HG02852 (cell line): ENCODE results near the gene SEC23B.
"Not testable (repeated sequence)": the region's sequence is repeated elsewhere in the genome, so short reads cannot be mapped to it uniquely, and the experiment has no call there.

Experiments used
- ATAC-seq: cut with Tn5 transposase; IDR thresholded peaks from one replicate; pipeline ENCODE4 v1.9.1; 2021; ENCODE audit warnings: mild to moderate bottlenecking, moderate library complexity; ENCODE audit not compliant: unreplicated experiment

The SEC23B gene

DNA sequence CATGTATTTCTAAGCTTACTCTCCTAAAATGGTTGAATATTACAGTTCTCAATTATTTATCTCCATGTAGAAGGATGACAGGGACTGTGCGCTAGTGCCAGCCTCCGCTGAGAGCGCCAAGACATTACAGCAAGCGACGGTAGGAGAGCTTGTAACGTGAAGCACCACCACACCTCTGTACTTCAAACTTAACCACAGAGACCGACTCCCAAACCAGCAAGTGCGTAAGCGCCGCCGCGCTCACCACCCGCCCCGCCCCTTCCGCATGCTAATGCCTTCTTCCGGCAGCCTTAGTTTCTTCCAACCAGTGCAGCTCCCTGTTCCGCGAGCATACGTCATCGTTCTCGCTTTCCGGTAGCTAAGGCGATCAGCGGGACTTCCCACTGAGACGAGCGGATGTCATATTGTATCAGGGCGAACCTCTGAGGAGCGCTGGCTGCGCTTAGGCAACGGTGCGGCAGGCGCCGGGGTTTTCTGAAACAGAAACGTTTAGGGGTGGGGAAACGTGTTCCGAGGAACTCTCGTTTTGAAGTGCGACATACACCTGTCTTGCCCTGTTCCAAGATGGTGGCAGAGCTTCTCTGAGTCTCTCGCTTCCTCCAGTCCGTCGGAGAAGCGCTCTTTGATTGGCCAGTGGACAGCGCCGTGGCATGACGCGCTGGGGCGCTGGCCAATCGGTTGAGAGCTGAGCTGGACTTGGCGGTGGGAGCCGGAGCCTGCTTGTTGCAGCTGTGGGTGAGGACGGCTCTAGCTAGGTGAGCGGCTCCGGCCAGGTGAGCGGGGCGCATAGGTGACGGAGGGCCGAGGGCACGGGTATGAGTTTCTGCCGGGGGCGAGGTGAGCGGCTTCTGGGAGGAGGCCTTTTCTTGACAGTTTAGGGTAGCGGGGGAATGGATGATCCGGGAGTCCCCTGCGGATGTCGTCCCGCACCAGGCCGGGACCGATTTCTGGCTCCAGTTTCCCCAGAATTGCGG lies at the start of gene SEC23B:
Gene SEC23B, plus strand, starts transcription at position 723 of the 974 bp plus-strand sequence. CDS start 2,896 bp downstream, outside the sequence.
- ATAC-seq: peak; percentile 96

DNA sequence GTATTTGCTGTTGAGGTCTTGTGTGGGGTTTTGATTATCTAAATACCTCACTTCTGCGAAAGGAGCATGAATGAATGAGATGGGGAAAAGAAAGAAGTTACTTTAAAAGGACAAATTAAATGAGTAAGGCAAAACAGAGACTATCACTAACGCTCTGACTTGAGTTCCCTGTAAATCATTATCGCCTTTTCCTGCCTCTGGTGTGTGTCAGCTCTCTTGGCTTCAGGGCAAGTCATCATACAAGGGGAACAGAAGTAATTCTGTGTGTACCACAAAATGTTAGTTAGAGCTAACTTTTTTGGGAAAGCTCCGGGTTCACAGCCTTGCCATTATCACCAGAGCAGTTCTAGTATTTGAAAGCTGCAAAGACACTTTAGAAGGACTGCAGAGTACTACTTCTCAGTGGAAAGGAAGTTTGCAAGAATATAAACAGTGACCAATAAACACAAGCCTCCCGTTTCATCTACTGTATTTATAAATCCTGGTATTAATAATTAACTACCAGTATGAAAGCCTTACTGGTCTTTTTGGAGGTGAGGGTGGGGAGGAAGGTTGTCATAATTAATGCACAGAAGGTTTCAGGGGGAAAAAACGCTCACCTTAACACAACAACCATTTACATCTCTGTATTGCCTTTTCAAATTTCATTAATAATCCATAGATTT lies 42.1 kb upstream of the SEC23B start:
- no peak for ATAC-seq

DNA sequence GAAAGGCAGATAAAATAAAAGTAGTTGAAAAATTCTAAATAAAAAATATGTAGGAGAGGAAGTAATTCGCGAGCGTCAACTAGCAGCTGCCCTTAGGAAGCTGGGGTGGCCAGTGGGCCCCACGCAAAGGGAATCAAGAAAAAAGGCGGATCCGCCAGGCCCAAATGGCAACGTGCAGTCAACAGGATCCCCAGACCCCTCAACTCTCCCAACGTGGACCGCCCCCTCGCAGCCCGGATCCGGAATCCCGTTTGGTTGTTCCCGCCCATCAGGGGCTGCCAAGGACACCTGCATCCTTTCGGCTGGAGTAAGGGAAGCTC lies 41.2 kb upstream of the SEC23B start:
- peak; percentile 43 for ATAC-seq

DNA sequence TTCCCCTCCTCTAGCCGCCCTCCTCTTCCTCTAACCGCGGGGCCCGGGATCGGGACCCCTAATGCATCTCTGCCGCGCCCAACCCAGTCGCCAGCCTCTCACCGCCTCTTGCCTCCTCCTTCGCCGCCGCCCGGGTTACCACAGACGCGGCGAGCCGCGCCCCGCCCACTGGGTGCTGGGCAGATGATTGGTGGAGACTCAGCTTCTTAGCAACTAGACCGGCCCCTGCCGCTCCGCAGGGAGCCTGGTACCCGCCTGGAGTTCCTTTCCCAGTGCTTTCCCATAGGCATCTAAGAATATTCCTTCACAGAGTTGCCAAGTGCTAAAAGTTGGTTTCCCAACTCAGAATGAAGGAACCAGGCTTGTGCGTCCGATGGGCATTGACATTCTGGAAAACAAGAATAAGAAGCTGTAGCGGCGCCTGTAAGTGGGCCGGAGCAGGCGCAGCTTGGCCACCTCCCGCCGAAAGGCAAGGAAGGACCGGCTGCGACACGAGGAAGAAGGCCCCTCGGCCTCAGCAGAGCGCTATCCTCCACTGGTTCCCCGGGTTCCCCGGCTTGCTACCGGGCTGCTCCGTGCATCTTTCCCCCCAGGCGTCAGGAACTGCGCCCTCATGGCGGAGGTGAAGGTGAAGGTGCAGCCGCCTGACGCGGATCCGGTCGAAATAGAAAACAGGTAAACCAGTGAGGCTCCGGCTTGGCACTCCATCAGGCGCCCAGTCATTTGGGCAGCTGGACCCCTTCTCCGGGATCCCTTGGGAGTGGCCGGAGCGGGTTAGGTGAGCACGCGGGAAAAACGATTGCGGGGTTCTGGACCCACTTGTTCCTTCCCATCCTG lies 40.6 kb upstream of the SEC23B start, which contains the start of the genes DZANK1 and POLR3F:
Gene DZANK1, minus strand, starts transcription at position 137 of the 837 bp plus-strand sequence. CDS start 1,672 bp downstream, outside the sequence.
Gene POLR3F, plus strand, starts transcription at position 497 of the 837 bp plus-strand sequence. Its CDS starts 117 bp downstream, at position 614.
- peak; percentile 99 for ATAC-seq

DNA sequence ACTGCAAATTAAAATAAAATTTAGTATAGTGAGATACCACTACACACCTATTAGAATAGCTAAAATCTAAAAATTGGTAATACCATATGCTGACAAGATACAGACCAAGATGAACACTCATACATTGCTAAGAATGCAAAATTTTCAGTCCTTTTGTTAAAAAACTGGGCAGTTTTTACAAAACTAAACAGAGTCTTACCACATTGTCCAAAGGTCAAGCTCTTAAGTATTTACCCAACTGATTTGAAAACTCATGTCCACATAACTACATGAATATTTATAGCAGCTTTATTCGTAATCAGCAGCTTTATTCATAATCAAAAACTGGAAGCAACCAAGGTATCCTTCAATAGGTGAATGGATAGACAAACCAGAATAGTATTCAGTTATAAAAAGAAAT lies 30.5 kb upstream of the SEC23B start:
- no peak for ATAC-seq

DNA sequence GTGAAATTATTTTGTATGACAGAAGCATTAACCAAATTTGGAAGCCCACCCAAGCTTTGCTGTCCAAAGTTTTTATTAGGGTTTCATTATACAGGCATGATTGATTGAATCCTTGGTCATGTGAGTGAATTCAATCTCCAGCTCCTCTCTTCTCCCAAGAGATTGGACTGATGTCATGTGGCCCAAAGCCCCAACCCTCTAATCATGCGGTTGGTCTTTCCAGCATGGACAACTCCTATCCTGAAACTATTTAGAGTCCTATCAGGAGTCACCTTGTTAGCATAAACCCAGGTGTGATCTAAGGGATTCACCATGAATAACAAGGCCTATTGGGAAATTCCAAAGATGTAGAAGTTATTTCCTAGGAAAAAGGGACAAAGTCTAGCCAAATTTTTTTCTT lies 29.9 kb upstream of the SEC23B start:
- no peak for ATAC-seq

DNA sequence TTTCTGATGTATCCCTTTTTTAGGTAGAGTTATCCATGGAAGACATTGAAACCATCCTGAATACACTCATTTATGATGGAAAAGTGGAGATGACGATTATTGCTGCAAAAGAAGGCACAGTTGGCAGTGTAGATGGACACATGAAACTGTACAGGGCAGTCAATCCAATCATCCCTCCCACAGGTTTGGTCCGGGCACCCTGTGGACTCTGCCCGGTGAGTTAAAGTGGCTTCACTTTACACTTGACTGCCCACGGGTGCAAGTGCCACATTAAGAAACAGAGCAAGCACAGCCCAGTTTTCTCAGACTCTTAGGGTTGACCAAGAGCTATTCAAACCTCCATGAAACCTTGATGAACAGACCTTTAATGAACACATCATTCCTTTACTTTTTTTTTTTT lies 26.1 kb upstream of the SEC23B start:
- ATAC-seq: no peak

DNA sequence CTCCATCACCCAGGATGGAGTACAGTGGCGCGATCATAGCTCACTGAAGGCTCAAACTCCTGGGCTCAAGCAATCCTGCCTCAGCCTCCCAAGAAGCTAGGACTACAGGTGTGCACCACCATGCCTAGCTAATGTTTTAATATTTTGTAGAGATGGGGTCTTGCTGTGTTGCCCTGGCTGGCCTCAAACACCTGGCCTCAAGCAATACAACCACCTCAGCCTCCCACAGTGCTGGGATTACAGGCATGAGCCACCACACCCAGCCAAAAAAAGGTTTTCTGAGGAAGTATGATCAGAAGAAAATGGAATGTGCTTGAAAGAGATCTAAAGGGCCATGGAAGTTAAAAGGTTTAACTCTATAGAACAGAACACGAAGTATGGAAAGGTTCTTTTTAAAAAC lies 19.4 kb upstream of the SEC23B start:
- ATAC-seq: no peak

DNA sequence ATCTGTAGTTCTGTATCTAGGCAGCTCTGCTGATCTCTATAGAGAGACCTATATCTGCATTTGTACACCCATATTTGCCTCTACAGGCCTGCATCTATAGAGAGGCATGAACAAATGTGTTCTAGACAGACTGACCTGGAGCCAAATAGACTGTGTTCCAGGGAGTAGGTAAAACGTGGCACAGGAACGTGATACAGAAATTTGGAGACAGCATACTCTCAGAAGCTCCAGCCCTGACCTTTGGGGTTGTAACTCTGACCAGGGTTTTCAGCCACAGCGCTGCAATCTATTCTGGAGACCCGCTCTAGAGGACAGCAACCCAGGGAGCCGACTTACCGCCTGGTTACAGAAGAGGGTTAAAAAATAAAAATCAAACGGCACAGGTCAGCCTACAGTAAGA lies 11.7 kb upstream of the SEC23B start:
- no peak for ATAC-seq

DNA sequence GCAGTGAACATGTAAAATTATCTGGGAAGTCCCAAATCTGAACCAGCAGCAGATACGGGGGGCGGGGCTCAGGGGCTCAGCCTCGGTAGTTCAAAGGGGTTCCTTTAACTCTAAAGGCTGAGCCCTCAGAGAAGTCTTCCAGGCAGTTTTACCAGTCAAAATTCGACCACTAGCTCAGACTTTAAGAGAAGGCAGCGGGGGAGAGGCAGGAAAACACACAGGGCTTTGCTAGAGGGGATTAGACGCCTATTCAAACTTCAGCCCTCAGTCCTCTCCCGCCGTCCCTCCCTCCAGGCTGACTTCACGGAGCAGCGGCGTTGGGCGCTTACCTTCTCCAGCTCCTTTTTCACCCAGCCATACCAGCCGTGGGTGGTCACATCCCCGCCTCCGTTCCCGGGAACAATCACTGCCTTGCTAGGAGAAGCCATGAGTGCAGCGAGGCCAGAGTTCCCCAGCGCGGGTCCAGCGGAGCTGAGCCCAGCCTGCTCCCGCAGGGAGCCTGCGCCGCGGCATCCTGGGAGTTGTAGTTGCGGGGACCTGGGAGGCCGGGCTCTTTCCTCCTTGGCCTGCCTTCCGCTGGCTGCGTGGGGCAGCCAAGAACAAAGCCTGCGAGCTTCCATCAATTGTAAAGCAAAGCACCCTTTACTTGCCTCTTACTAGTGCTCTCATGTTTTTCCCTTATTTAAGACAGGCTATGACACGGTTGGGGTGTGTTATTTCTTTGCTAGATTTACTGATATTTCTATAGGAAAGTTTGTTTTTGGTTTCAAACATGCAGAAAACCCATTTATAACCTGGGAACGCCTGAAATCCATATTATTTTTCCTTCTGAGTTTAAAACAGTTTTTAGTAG lies 10.8 kb upstream of the SEC23B start, which contains the start of gene RBBP9:
Gene RBBP9, minus strand, starts transcription at position 486 of the 853 bp plus-strand sequence. Its CDS starts 58 bp downstream, at position 428.
- ATAC-seq: peak; percentile 99

DNA sequence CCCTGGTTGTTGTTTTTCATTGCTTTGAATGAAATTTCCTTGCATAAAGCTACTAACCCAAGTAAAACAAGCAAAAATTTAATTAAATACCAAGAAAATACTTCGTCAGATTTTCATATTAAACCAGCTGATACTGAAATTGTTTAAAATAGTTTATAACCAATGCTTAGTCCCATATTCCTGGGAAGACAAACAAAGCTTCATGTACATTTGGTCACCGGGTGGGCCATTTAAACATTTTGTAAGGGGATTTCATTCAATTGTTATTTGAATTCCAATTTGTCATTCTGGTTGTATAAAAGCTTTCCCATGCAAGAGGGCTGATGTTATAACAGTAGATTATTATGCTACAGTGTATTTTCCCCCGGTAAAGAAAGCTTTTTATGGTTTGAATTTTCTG lies 10.1 kb upstream of the SEC23B start:
- no peak for ATAC-seq

DNA sequence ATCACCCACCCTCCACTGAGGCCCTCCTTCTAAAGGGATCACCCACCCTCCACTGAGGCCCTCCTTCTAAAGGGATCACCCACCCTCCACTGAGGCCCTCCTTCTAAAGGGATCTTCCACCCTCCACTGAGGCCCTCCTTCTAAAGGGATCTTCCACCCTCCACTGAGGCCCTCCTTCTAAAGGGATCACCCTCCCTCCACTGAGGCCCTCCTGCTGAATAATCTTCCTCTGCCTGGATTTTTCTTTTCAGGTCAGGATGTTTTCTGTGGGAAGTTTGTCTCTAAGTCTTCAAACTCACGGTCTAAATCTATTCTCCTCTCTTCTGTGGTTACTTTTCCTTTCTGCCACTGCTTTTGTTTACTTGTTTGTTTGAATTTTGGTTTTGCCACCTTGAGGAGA lies 6.1 kb upstream of the SEC23B start:
- ATAC-seq: not testable (repeated sequence)

DNA sequence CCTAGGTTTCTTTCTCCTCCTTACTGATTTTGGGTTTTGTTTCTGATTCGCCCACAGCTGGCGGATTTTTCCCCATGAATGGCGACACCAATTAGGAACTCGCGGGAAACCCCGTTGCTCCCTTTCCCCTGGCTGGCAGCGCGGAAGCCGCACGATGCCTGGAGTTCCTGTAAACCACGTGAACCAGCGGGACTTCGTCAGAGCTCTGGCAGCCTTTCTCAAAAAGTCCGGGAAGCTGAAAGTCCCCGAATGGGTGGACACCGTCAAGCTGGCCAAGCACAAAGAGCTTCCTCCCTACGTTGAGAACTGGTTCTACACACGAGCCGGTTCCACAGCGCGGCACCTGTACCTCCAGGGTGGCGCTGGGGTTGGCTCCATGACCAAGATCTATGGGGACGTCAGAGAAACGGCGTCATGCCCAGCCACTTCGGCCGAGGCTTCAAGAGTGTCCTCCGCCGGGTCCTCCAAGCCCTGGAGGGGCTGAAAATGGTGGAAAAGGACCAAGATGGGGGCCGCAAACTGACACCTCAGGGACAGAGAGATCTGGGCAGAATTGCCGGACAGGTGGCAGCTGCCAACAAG lies 3.2 kb upstream of the SEC23B start:
- ATAC-seq: no peak

DNA sequence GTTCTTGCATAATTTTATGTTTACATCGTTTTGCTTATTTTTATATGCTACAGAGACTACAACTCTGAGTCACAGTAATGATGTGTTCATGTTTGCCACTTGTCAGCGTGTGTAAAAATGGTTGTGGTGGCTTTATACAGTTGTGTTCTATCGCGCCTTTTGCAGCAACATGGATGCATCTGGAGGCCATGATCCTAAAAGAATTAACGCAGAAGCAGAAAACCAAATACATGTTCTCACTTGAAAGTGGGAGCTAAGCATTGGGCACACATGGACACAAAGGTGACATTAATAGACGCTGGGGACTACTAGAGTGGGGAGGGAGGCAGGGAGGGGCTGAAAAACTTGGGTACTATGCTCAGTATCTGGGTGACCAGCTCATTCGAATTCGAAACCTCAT lies 996 bp upstream of the SEC23B start:
- no peak for ATAC-seq

DNA sequence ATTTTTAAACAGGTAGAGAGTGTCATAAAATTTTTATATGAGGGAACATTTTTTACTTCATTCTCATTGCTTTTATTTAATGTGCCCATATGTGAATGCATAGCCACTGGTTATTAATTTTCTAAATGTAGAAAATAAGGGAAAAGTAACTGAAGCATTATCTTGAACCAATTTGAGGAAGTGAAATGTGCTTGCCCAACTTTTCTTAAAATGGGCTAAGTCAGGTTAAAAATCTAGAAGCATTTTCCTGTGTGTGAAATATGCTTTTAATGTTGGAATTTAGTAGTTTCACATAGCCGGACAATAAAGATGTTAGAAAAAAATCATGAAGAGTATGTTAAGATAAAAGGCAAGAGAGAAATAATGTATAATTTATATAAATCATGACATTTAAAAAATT lies 3.8 kb downstream of the SEC23B start:
- no peak for ATAC-seq

DNA sequence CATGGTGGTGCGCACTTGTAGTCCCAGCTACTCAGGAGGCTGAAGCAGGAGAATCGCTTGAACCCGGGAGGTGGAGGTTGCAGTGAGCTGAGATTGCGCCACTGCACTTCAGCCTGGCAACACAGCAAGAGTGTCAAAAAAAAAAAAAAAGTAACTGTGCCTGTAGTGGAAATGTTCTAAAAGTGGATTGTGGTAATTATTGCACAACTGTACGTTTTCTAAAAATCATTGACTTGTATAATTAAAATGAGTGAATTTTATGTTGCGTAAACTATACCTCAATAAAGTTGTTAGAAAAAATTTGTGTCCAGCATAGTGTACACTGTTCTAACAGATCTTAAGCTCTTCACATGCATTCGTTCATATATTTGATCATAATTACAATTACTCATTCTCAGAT lies 5.5 kb downstream of the SEC23B start:
- no peak for ATAC-seq

DNA sequence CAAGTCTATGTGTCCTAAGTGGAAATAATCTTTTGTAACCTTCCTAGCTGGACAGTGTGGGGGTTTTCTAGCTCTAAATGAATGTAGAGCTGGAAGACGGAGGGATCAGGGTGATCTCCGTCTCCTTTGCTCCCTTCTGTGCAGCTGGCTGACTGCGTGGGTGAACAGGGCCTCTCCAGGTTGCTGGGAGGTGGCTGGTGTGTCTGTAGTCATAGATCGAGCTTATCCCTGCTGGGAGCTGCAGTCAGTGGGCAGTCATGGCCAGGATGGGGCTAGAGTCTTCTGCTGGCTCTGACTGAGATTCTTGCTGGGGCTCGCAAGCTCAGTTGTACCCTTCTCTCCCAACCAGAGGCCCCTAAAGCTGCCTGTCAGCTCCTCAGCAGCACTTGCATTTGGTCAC lies 6.4 kb downstream of the SEC23B start:
- ATAC-seq: no peak

DNA sequence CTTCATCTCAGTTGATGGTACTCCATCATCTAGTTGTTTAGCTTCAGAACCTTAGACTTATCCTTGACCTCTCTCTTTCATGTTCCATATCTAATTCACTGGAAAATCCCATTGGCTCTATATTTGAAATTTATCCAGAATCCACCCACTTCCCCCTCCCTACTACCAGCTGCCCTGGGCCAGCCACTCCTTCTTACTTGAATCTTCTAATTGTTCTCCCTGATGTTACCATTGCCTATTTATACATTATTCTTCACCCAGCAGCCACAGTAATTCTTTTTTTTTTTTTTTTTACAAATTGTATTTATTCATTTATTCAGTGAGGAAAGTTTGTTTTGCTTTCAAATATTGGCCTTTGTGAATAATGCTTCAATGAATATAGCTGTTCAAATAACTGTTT lies 8.2 kb downstream of the SEC23B start:
- ATAC-seq: no peak

DNA sequence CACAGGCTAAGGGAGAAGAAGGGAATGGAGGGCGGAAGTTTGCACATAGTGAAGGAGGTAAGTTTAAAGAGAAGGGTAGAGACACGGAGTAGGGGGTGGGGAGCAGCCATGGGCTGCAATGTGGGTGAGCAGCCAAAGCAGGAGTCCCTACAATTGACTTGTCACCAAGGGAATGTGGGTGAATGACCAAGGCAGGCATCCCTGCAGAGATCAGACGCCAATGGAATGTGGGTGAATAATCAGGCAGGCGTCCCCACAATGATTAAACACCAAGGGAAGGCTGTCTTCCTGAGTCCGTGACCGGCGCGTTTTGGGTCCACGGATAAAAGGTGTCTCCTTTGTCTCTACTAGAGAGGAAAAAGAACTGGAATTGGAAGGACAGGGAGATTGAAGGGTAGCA lies 14.3 kb downstream of the SEC23B start:
- not testable (repeated sequence) for ATAC-seq

DNA sequence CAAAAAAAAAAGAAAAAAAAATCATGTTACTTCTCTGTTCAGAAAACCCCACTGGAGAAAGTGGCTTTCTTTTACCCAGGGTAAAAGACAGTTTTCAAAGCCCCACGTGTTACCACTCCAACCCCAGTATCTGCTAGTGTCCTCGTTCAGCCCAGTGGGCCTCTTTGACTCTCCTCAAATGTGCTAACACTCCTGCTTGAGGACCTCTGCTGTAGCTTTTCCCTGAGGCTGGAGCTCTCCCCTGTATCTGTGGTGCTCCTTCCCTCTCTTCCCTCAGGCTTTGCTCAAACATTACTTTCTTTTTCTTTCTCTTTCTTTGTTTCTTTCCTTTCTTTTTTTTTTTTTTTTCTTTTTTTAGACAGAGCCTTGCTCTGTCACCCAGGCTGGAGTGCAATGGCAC lies 15.3 kb downstream of the SEC23B start:
- no peak for ATAC-seq
